HG02763 (cell line): ENCODE data around the gene OR6C68.
"Not testable (repeated sequence)": the region's sequence is repeated elsewhere in the genome, so short reads cannot be mapped to it uniquely, and the experiment has no call there.

ENCODE experiments used
- ATAC-seq: cut with Tn5 transposase; IDR thresholded peaks from one replicate; pipeline ENCODE4 v1.9.1; 2021; ENCODE audit warnings: mild to moderate bottlenecking, moderate library complexity; ENCODE audit not compliant: unreplicated experiment

The OR6C68 gene

GRCh38 chr12:55492078-55492477 lies at the start of gene OR6C68:
Gene OR6C68 (plus strand): TSS chr12:55492378. CDS start chr12:55492378, 0 bp downstream.
- ATAC-seq, result no peak

DNA sequence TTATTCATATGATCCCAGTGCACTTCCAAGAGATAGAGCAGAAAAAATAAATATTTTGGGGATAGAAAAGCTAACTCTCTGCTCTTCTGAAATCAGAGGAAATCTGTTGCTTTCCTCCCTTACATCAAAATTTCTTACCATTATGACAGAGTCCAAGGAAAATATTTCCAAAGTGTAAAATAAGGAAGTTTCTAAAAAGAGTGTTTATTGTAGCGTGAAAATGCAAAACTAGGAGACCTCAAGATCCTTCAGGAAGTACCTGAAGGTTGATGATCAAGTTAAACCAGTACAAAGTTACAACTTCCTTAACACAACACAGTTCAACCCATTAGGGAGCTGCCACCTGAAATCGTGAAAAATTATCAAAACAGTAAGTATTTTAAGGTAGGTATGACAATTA lies 48.4 kb upstream of the OR6C68 start, which contains the start of gene OR6C2:
OR6C2 (plus strand) TSS at position 301 of the 400 bp plus-strand sequence. CDS start 8,138 bp downstream, outside the sequence.
- no peak for ATAC-seq

GRCh38 chr12:55445357-55445756 lies 46.8 kb upstream of the OR6C68 start:
- no peak for ATAC-seq

DNA sequence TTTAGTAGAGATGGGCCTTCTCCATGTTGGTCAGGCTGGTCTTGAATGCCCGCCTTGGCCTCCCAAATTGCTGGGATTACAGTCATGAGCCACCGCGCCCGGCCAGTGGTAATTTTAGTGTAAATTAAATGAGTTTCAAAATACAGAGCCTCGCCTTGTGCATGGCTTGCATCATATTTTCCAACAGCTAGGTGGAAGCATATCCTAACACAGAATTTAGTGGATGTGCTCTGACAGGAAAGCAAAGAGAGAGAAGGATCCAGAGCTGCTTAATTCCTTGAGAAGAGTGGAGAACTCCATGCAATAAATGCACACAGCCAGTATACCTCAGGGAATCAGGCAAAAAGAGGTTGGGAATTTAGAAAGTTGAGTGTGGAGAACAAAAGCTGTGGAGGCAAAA lies 45.9 kb upstream of the OR6C68 start:
- ATAC-seq, result no peak

DNA sequence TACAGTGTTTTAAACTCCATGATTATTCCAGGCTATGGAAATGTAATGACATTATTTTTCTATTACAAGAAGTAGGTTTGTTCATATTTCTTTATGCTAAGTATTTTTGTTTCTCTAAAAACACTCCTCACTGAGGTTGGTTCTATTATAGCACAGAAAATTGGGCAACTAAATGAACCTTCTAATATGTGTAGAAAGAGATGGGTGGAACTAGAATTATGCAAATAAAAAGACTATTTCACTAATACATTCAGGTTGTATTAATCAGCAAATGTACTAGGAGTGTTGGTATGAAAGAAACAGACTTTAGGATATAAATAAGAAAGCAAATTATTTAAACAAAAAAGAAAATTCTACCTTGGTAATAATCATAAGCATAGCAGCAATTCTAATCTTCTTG lies 43.4 kb upstream of the OR6C68 start:
- ATAC-seq, result no peak

DNA sequence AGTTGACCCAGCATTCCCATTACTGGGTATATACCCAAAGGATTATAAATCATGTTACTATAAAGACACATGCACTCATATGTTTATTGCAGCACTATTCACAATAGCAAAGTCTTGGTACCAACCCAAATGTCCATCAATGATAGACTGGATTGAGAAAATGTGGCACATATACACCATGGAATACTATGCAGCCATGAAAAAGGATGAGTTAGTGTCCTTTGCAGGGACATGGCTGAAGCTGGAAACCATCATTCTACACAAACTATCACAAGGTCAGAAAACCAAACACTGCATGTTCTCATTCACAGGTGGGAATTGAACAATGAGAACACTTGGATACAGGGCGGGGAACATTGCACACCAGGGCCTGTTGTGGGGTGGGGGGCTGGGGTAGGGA lies 27.3 kb upstream of the OR6C68 start:
- not testable (repeated sequence) for ATAC-seq

- ATAC-seq, result no peak
Measured at GRCh38 chr12:55467836-55468235, 24.3 kb upstream of the OR6C68 start.

DNA sequence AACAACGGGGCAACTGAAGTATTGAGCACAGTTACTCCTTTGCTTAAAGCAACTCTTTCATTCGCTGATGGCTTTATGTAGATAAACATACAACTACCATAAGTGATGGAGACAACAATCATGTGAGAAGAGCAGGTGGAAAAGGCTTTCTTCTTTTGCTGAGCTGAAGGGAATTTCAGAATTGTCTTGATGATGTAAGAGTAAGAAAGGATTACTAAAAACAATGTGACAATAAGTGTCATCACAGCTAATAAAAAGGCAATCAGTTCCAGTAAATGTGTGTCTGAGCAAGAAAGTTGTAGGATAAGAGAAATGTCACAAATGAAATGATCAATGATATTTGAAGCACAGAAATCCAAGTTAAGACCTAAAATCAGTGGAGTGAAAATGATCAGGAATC lies 22.9 kb upstream of the OR6C68 start:
- ATAC-seq, result no peak

DNA sequence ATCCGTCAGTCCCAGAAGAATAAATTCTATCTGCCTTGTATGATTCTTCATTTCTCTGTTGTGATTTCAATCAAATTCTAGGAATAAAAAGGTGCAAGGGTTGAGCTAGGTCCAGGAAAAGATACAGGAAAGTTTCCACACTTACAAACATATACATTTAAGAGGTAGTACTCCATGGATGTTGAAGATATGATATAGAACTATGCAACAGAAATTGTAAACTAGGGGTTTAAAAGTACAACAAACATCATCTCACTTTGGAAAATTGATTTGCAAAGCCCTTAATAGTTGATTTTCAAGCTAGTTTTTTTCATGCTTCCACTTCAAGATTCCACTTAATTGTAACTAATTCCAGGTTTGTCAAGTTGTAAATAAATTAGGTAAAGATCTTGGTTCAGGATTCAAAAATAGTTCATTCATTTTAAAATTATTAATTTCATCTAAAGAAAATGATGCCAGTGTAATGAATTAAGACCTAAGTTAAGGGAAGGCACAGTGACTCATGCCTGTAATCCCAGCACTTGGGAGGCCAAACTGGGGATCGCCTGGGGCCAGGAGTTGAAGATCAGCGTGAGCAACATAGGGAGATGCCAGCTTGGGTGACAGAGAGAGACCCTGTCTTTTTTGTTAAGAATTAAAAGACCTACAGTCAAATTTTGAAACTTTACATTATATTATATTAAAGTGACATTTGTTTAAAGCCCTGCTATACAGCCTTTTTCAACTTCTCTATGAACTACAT lies 21.9 kb upstream of the OR6C68 start, which contains the start of gene OR6C70:
OR6C70 (minus strand) TSS at position 51 of the 742 bp plus-strand sequence; CDS start at position 51, 0 bp downstream.
- no peak for ATAC-seq

DNA sequence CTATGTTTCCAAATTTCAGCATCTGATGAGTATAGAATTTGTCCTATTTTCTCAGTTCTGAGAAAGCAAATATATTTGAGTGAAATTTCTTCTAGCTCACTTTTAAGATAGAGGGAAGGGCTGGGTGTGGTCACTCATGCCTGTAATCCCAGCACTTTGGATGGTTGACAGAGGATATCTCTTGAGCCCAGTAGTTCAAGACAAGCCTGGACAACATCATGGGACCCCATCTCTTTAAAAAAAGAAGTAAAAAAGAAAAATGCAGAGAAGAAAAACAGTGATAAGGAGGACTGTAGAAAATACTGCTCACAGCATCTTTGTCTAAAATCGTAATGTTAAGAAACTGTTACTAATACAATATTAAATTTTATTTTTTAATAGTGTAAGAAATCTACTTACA lies 19.9 kb upstream of the OR6C68 start:
- ATAC-seq, result no peak

DNA sequence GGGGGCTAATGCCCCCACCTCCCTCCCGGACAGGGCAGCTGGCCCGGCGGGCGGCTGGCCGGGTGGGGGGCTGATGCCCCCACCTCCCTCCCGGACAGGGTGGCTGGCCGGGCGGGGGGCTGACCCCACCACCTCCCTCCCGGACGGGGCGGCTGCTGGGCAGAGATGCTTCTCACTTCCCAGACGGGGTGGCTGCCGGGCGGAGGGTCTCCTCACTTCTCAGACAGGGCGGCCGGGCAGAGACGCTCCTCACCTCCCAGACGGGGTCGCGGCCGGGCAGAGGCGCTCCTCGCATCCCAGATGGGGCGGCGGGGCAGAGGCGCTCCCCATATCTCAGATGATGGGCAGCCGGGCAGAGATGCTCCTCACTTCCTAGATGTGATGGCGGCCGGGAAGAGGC lies 13.0 kb upstream of the OR6C68 start:
- ATAC-seq, result not testable (repeated sequence)

DNA sequence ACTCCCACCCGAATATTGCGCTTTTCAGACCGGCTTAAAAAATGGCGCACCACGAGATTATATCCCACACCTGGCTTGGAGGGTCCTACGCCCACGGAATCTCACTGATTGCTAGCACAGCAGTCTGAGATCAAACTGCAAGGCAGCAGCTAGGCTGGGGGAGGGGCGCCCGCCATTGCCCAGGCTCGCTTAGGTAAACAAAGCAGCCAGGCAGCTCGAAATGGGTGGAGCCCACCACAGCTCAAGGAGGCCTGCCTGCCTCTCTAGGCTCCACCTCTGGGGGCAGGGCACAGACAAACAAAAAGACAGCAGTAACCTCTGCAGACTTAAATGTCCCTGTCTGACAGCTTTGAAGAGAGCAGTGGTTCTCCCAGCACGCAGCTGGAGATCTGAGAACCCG lies 7.9 kb upstream of the OR6C68 start:
- not testable (repeated sequence) for ATAC-seq

- ATAC-seq, result no peak
Measured at GRCh38 chr12:55495490-55495889, 3.3 kb downstream of the OR6C68 start.

DNA sequence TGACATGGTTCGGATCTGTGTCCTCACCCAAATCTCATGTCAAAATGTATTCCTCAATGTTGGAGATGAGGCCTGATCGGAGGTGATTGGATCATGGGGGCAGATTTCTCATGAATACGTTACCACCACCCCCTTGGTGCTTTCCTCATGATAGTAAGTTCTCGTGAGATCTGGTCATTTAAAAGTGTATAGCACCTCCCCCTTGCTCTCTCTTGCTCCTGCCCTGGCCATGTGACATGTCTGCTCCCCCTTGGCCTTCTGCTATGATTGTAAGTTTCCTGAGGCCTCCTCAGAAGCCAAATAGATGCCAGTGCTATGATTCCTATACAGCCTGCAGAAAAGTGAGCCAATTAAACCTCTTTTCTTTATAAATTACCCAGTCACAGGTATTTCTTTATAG lies 7.1 kb downstream of the OR6C68 start:
- no peak for ATAC-seq

DNA sequence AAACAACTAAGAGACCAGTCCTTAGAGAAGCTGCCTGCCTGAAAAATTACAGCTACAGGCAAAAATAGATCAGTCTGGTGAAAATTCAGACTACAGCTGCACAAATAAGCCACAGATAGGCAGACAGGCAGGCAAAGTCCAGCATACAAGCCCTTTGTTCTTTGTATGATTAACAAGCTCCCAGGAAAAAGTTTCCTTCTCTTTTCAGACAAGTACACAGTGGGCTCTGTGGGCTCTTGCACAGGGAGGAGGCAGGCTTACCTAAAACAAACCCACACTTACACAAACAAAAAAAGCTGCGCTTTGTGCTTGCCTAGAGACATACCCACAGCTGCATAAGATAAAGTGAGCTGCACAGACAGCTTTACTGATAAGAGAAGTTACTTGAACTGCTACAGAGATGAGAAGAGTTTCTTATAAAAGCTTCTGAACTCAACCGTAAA lies 7.7 kb downstream of the OR6C68 start:
- no peak for ATAC-seq

DNA sequence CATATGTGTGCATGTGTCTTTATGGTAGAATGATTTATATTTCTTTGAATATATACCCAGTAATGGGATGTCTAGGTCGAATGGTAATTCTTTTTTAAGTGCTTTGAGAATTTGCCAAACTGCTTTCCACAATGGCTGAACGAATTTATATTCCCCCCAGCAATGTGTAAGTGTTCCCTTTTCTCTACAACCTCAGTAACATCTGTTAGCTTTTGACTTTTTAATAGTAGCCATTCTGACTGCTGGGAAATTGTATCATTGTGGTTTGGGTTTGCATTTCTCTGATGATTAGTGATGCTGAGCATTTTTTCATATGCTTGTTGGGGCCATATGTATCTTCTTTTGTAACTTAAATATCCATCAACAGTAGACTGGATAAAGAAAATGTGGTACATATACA lies 9.4 kb downstream of the OR6C68 start:
- ATAC-seq, result no peak

- no peak for ATAC-seq
Measured at GRCh38 chr12:55515696-55516095, 23.5 kb downstream of the OR6C68 start.

DNA sequence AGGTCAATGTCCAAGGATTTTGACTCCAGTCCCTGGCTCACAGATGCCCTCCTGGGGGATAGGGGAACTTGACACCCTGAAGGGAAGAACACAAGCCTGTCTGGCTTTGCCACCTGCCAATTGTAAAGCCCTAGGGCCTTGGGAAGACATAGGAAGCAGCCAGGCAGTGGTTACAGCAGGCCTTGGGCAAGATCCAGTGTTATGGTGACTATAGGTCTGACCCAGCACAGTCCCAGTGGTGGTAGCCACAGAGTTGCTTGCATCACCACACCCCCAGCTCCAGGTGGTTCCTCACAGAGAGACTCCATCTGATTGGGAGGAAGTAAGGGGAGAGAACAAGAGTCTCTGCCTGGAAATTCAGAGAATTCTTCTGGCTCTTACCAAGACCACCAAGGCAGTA lies 24.2 kb downstream of the OR6C68 start:
- ATAC-seq, result no peak
